Liver (tissue), 9 donors: ENCODE measurements around the gene ADH1A. TPM values are rescaled to one million over a fixed set of nuclear protein-coding genes. Genes with fewer than 3 reads are reported as not detected.

ENCODE experiments used
- DNase-seq: peaks from one replicate; pipeline ENCODE4 v3.0.0-alpha.2; 2017; ENCODE audit warnings: low spot score
- H3K27ac ChIP-seq, 2 donors: one replicate each; pipeline ENCODE4 v1.7.0; 2013; ENCODE audit warnings: inconsistent platforms in 2 of 2, low read length in 2 of 2, control low read depth in 1 of 2, low read depth in 1 of 2, mild to moderate bottlenecking in 1 of 2
- H3K27me3 ChIP-seq, 4 donors: one replicate each; pipeline versions ENCODE4 v1.6.1 to v1.7.0; 2013; ENCODE audit warnings: low read length in 3 of 4, inconsistent platforms in 1 of 4, mild to moderate bottlenecking in 1 of 4, moderate library complexity in 1 of 4; ENCODE audit not compliant: control insufficient read depth in 4 of 4, insufficient read depth in 4 of 4
- H3K36me3 ChIP-seq, 4 donors: one replicate each; pipeline versions ENCODE4 v1.6.1 to v1.7.0; 2013; ENCODE audit warnings: low read length in 3 of 4, mild to moderate bottlenecking in 3 of 4, low read depth in 1 of 4, moderate library complexity in 1 of 4; ENCODE audit not compliant: control insufficient read depth in 4 of 4, insufficient read depth in 3 of 4
- H3K4me1 ChIP-seq, 4 donors: one replicate each; pipeline versions ENCODE4 v1.6.1 to v1.7.0; 2013; ENCODE audit warnings: low read length in 3 of 4, mild to moderate bottlenecking in 3 of 4, moderate library complexity in 1 of 4; ENCODE audit not compliant: control insufficient read depth in 4 of 4, insufficient read depth in 4 of 4
- H3K4me3 ChIP-seq, 3 donors: one replicate each; pipeline versions ENCODE4 v1.6.1 to v1.7.0; 2013; ENCODE audit warnings: low read length in 3 of 3, control low read depth in 1 of 3, low read depth in 1 of 3, mild to moderate bottlenecking in 1 of 3
- H3K9ac ChIP-seq, 2 donors: one replicate each; pipeline ENCODE4 v1.7.0; 2013; ENCODE audit warnings: low read length in 2 of 2, mild to moderate bottlenecking in 2 of 2, moderate library complexity in 2 of 2, control low read depth in 1 of 2, low read depth in 1 of 2
- H3K9me3 ChIP-seq, 4 donors: one replicate each; pipeline versions ENCODE4 v1.6.1 to v1.7.0; 2013; ENCODE audit warnings: low read length in 3 of 4; ENCODE audit not compliant: control insufficient read depth in 4 of 4
- ATF3 ChIP-seq: IDR thresholded peaks from 2 replicates; pipeline ENCODE4 v1.6.1; 2016; ENCODE audit warnings: antibody characterized with exemption
- CTCF ChIP-seq: fragments of 150-350 bp; IDR thresholded peaks from 2 replicates; pipeline ENCODE4 v1.5.1; 2017; ENCODE audit warnings: improper control_type of control experiment, low read depth, low read length; ENCODE audit not compliant: missing input control
- EGR1 ChIP-seq, 2 donors: IDR thresholded peaks; 2 replicates each; pipeline ENCODE4 v1.6.1; 2016 to 2018; ENCODE audit warnings: antibody characterized with exemption in 2 of 2, low read depth in 2 of 2
- FOXA1 ChIP-seq: IDR thresholded peaks from 2 replicates; pipeline ENCODE4 v1.6.1; 2016; ENCODE audit warnings: antibody characterized with exemption
- FOXA2 ChIP-seq: IDR thresholded peaks from 2 replicates; pipeline ENCODE4 v1.6.1; 2016; ENCODE audit warnings: antibody characterized with exemption
- GABPA ChIP-seq, 2 donors: IDR thresholded peaks in 1 of 2; conservative IDR thresholded peaks in 1 of 2; 2 replicates each; pipeline ENCODE4 v1.6.1; 2016; ENCODE audit warnings: antibody characterized with exemption in 2 of 2, mild to moderate bottlenecking in 1 of 2, moderate library complexity in 1 of 2
- HNF4A ChIP-seq, 2 donors: conservative IDR thresholded peaks; 2 replicates each; pipeline ENCODE4 v1.6.1; 2016; ENCODE audit warnings: antibody characterized with exemption in 2 of 2, mild to moderate bottlenecking in 2 of 2
- HNF4G ChIP-seq: IDR thresholded peaks from 2 replicates; pipeline ENCODE4 v1.6.1; 2016; ENCODE audit warnings: antibody characterized with exemption
- JUND ChIP-seq, 2 donors: IDR thresholded peaks; 2 replicates each; pipeline ENCODE4 v1.6.1; 2016; ENCODE audit warnings: antibody characterized with exemption in 2 of 2
- MAX ChIP-seq: IDR thresholded peaks from 2 replicates; pipeline ENCODE4 v1.6.1; 2016; ENCODE audit warnings: antibody characterized with exemption
- NR2F2 ChIP-seq: IDR thresholded peaks from 2 replicates; pipeline ENCODE4 v1.6.1; 2016; ENCODE audit warnings: antibody characterized with exemption
- RAD21 ChIP-seq, 2 donors: IDR thresholded peaks; 2 replicates each; pipeline ENCODE4 v1.6.1; 2016; ENCODE audit warnings: antibody characterized with exemption in 2 of 2, mild to moderate bottlenecking in 2 of 2
- REST ChIP-seq: IDR thresholded peaks from 2 replicates; pipeline ENCODE4 v1.6.1; 2016; ENCODE audit warnings: antibody characterized with exemption, mild to moderate bottlenecking
- RXRA ChIP-seq, 2 donors: IDR thresholded peaks; 2 replicates each; pipeline ENCODE4 v1.6.1; 2017 to 2018; ENCODE audit warnings: antibody characterized with exemption in 2 of 2, mild to moderate bottlenecking in 1 of 2
- SP1 ChIP-seq: IDR thresholded peaks from 2 replicates; pipeline ENCODE4 v1.6.1; 2018; ENCODE audit warnings: antibody characterized with exemption, mild to moderate bottlenecking
- TAF1 ChIP-seq: conservative IDR thresholded peaks from 2 replicates; pipeline ENCODE4 v1.6.1; 2016; ENCODE audit warnings: antibody characterized with exemption, mild to moderate bottlenecking
- YY1 ChIP-seq: IDR thresholded peaks from 2 replicates; pipeline ENCODE4 v1.6.1; 2016; ENCODE audit warnings: antibody characterized with exemption, mild to moderate bottlenecking
- ZBTB33 ChIP-seq: IDR thresholded peaks from 2 replicates; pipeline ENCODE4 v1.6.1; 2016; ENCODE audit warnings: antibody characterized with exemption
- WGBS: extraction: QIAGEN DNeasy Blood & Tissue Kit; methylation state at CpG from one replicate; pipeline ENCODE4 v1.1.7; 2013; 5-methylcytosine and 5-hydroxymethylcytosine counted together
- polyA plus RNA-seq, 2 donors: library from polyadenylated mRNA; stranded (reverse) in 1 of 2; unstranded in 1 of 2; fragments of 200-250 nt in 1 of 2; fragments of >200 nt in 1 of 2; fragmentation: Nextera tagmentation in 1 of 2; extraction: Ambion mirVana in 1 of 2; gene quantifications; one replicate each; pipeline versions ENCODE4 v1.2.1 to v1.2.3, GENCODE V29; 2013 to 2015
- total RNA-seq, 2 donors: library from RNA; depleted of rRNA; stranded (reverse); fragments of >200 nt; gene quantifications; one replicate each; pipeline ENCODE4 v1.2.3, GENCODE V29; 2014
- donor health status: healthy.
- donor health status: healthy.
- donor health status: healthy.
- donor health status: healthy.
- donor health status: healthy.

ADH1A gene
- total and polyA plus RNA-seq, 4 donors, result 123 to 554 (median 347) TPM

GRCh38 chr4:99264927-99265326 is 25.9 kb downstream of the ADH1A start:
- H3K4me1 ChIP-seq, result no peaks in the 10 kb centered on the region
- TF ChIP-seq MAX, result no peak
- TF ChIP-seq REST, result no peak
- no peak for TF ChIP-seq YY1
- no peak overlapping the region for H3K4me3 ChIP-seq
- no peaks in the 10 kb centered on the region for H3K27me3 ChIP-seq
- no peak overlapping the region for H3K27ac ChIP-seq
- H3K9me3 ChIP-seq, result no peaks in the 10 kb centered on the region
- no peak for DNase-seq
- no peaks in the 10 kb centered on the region for H3K36me3 ChIP-seq
- no peak overlapping the region for H3K9ac ChIP-seq

GRCh38 chr4:99252746-99253145 is 38.0 kb downstream of the ADH1A start:
- Histone ChIP-seq H3K27ac (no peak overlapping the region), H3K4me1 (no peaks in the 10 kb centered on the region), H3K9ac (no peak overlapping the region), H3K36me3 (no peaks in the 10 kb centered on the region), H3K9me3 (no peaks in the 10 kb centered on the region), H3K4me3 (no peak overlapping the region), H3K27me3 (no peaks in the 10 kb centered on the region)
- no peak for DNase-seq
- 93% methylated on average over 4 of the region's 4 CpGs for WGBS
- no peak for TF ChIP-seq FOXA1
- TF ChIP-seq RXRA (IDR thresholded peaks at IDR 0.05), result no peak
- no peak for TF ChIP-seq NR2F2
- no peak for TF ChIP-seq YY1
- TF ChIP-seq TAF1, result no peak
- TF ChIP-seq ATF3, result no peak
- no peak for TF ChIP-seq CTCF
- TF ChIP-seq SP1, result no peak
- TF ChIP-seq GABPA (IDR thresholded peaks at IDR 0.05 in 1 of 2, conservative IDR thresholded peaks at IDR 0.05 in 1 of 2), result no peak
- TF ChIP-seq REST, result no peak
- no peak for TF ChIP-seq JUND (IDR thresholded peaks at IDR 0.05)
- no peak for TF ChIP-seq FOXA2
- no peak for TF ChIP-seq ZBTB33
- no peak for TF ChIP-seq HNF4A (conservative IDR thresholded peaks at IDR 0.05)
- TF ChIP-seq RAD21 (IDR thresholded peaks at IDR 0.05), result no peak
- no peak for TF ChIP-seq EGR1 (IDR thresholded peaks at IDR 0.05; ENCODE audit: low read depth in 2 of 2)
- TF ChIP-seq MAX, result no peak
- TF ChIP-seq HNF4G, result no peak
